Skeletal muscle cell (primary cell): Measurements from ENCODE around the gene NPM1.
A peak's percentile ranks its signal among the peaks of the same experiment; 100 is the strongest.
"Not testable (repeated sequence)": the region's sequence is repeated elsewhere in the genome, so short reads cannot be mapped to it uniquely, and the experiment has no call there.

Experiments used
- DNase-seq: peaks from one replicate; pipeline ENCODE4 v3.0.0-alpha.2; 2010; ENCODE audit warnings: low read depth
- H3K4me3 ChIP-seq: 2 replicates; pipeline ENCODE4 v1.5.1; 2011; ENCODE audit warnings: low read depth, mild to moderate bottlenecking, control low read depth, low read length, moderate library complexity

Gene NPM1

GRCh38 chr5:171387345-171387969 lies at the start of gene NPM1:
TSS of gene NPM1 (plus strand) at chr5:171387849. CDS start at chr5:171387949, 100 bp downstream.
- peak within 1 kb of the TSS; percentile 70 for H3K4me3 ChIP-seq
- peak; percentile 98 for DNase-seq

- no peak overlapping the region for H3K4me3 ChIP-seq
- DNase-seq, result no peak
Measured at GRCh38 chr5:171340042-171340441, 47.6 kb upstream of the NPM1 start.

- no peak overlapping the region for H3K4me3 ChIP-seq
- no peak for DNase-seq
Measured at GRCh38 chr5:171340491-171340890, 47.2 kb upstream of the NPM1 start.

DNA sequence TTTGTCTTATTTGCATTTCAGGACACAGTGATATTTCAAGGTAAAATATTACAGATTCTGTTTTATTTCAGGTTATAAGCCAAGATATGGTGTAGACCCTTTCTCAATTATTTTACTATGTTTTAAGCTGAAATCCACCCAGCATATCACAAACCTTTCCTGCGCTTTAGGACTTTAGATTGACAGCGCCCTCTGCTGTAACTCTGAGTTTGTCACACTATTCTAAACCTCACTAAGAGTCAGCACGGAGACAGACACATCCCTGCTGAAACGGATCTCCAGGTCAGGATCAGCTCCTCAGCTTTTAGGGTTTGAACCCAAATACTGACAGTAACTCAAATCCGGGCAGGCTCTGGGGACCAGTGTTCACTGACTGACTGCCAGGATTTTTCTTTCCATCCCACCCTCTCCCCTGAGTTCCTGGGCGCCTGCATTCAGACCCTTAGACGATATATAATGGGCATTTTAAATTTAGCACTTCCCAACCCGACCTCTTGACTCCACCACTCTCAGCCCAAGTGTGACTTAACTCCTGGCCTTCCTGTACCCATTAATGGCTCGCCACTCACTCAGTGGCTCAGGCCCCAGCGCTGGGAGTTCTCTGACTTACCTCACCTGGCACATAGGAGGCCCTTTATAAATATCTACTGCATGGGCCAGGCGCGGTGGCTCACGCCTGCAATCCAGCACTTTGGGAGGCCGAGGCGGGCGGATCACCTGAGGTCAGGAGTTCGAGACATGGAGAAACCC lies 45.1 kb upstream of the NPM1 start:
- no peak overlapping the region for H3K4me3 ChIP-seq
- peak; percentile 13 for DNase-seq

GRCh38 chr5:171344936-171345608 lies 42.6 kb upstream of the NPM1 start:
- no peak overlapping the region for H3K4me3 ChIP-seq
- DNase-seq, result no peak

DNA sequence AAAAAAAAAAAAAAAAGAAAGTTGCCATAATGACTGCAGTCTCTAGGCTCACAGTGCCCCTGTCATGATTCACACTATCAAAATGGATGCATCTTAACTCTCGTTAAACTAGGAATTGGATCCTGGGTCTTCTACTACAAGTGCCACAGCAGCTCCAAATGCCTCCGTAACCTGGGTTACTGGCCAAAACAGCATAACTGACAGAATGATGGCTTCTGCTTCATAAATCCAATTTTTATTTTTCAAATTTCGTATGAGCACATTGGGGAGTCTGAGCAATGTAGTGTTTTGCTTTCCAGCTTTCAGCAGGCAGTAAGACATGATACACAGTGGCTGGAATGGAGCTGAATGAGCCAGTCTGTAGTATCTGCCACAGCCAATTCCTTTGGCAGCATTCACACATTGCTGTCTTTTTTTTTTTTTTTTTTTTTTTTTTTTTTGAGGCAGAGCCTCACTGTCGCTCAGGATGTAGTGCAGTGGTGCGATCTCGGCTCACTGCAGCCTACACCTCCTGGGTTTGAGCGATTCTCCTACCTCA lies 36.0 kb upstream of the NPM1 start:
- DNase-seq, result no peak

DNA sequence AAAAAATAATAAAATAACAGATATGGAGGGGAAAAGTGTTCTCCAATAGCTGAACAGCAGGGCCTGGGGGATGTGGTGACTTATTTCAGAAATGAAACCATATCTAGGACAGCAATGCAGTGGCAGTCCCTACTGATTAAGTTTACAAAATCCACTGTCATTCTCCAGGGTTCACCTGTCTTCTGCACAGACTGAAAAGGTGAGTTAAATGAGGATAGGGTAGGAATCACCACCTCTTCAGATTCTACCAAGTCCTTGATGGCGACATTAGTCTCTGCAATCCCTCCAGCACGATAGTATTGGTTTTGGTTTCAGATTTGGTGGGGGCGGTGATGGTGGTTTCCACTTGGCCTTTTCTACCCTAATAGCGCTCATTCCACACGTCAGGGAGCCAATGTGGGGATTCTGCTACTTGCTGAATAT lies 32.3 kb upstream of the NPM1 start:
- no peak overlapping the region for H3K4me3 ChIP-seq
- DNase-seq, result no peak

More for the DNA sequence above, 36.0 kb upstream of the NPM1 start:
- H3K4me3 ChIP-seq, result no peak overlapping the region

- H3K4me3 ChIP-seq, result no peak overlapping the region
- DNase-seq, result no peak
Measured at GRCh38 chr5:171357843-171358242, 29.8 kb upstream of the NPM1 start.

DNA sequence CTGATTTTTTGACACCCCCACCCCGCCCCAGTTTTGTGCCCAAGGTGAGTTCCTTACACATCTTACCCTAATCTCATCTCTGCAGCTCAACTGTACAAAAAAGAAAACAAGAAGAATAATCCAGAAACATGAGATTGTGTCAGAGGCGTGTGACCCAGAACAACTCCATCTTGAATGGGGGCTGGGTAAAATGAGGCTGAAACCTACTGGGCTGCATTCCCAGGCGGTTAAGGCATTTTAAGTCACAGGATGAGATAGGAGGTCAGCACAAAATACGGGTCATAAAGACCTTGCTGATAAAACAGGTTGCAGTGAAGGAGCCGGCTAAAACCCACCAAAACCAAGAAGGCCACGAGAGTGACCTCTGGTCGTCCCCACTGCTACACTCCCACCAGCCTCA lies 26.5 kb upstream of the NPM1 start:
- not testable (repeated sequence) for DNase-seq, H3K4me3 ChIP-seq

GRCh38 chr5:171363249-171363648 lies 24.4 kb upstream of the NPM1 start:
- not testable (repeated sequence) for DNase-seq, H3K4me3 ChIP-seq

DNA sequence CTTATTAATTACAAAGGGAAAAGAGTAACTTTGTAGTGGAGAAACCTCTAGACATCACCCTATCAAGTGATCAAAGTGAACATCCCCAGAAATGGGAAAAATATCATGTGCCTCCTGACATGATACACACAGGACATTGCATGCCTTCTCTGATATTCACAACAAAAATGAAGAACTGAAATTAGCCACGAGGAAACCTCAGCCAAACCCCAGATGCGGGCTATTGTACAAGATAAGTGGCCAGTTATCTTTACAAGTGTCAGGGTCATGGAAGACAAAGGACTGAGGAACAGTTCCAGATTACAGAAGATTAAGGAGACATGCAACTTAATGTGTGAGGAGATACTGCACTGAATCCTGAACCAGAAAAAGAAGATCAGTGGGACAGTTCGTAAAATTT lies 23.8 kb upstream of the NPM1 start:
- no peak for DNase-seq
- no peak overlapping the region for H3K4me3 ChIP-seq

- no peak overlapping the region for H3K4me3 ChIP-seq
- no peak for DNase-seq
Measured at GRCh38 chr5:171365351-171365750, 22.3 kb upstream of the NPM1 start.

DNA sequence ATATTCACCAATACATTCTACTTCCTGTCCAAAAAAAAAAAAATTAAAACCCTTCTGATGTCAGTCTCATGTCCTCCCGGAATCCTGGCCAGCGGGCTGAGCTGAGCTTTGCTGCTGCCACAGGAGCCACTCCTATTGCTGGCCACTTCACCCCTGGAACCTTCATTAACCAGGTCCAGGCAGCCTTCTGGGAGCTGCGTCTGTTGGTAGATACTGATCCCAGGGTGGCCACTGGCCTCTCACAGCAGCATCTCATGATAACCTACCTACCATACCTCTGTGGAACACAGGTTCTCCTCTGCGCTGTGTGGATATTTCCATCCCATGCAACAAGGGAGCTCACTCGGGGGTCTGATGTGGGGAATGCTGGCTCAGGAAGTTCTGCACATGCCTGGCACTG lies 21.0 kb upstream of the NPM1 start:
- no peak for DNase-seq
- no peak overlapping the region for H3K4me3 ChIP-seq

GRCh38 chr5:171367424-171368370 lies 20.0 kb upstream of the NPM1 start:
- DNase-seq, result no peak
- no peak overlapping the region for H3K4me3 ChIP-seq

DNA sequence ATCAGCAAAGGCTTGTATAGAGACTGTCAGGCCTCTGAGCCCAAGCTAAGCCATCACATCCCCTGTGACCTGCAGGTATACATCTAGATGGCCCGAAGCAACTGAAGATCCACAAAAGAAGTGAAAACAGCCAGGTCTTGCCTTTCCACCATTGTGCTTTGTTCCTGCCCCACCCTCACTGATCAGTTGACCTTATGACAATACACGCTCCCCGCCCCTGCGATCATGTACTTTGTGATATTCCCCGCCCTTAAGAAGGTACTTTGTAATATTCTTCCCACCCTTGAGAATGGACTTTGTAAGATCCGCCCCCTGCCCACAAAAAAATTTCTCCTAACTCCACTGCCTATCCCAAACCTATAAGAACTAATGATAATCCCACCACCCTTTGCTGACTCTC lies 18.6 kb upstream of the NPM1 start:
- no peak for DNase-seq
- no peak overlapping the region for H3K4me3 ChIP-seq

DNA sequence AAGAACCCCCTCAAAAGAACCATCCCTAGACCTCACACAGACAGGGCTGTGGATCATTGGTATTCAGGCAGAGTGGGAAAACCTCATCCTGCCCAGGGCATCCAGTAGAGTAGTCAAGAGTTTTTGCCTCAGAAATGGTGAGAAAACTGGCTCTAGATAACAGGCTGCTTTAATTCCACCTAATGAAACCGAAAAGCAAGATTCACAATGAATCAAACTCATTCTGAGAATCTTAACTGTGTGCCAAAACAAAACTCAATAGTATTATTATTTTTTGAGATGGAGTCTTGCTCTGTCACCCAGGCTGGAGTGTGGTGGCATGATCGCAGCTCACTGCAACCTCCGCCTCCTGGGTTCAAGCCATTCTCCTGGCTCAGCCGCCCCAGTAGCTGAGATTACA lies 17.8 kb upstream of the NPM1 start:
- H3K4me3 ChIP-seq, result no peak overlapping the region
- no peak for DNase-seq

DNA sequence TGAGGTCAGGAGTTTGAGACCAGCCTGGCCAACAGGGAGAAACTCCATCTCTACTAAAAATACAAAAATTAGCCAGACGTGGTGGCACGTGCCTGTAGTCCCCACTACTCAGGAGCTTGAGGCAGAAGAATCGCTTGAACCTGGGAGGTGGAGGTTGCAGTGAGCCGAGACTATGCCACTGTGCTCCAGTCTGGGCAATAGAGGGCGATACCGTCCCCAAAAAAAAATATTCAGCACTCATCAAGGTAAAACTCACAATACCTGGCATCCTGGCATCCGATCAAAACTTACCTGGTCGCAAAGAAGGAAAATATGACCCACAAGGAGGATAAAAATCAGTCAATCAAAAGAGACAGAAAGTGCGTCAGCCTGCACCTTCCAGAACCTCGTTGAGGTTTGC lies 16.8 kb upstream of the NPM1 start:
- DNase-seq, H3K4me3 ChIP-seq: not testable (repeated sequence)

DNA sequence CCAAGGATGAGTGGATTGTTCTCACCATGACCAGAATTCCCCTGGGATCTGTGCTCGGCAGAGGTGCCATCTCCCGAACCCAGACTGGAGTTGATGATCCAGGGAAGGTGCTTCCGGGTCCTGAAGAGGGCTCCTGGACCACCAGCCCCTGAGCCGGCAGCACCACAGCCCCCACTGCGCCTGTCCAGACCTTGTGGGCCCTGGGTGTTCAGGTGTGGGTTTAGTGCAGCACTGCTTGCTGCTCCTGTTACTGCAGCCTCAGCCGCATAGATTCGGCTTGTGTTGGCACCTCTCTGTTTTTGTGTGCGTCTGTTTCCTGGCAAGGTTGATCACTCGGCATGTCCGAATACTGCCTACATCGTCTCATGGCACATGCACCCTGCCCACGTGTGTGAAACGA lies 16.3 kb upstream of the NPM1 start:
- no peak overlapping the region for H3K4me3 ChIP-seq
- no peak for DNase-seq

DNA sequence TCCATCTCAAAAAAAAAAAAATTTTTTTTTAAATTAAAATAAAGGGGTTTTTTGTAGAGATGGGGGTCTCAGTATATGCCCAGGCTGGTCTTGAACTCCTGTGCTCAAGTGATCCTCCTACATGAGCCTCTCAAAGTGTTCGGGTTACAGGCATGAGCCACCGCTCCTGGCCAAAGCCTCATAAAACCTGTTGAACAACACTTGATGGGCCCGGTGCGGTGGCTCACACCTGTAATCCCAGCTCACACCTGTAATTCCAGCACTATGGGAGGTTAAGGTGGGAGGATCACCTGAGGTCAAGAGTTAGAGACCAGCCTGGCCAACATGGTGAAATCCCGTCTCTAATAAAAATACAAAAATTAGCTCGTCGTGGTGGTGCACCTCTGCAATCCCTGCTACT lies 7.7 kb upstream of the NPM1 start:
- DNase-seq, result no peak
- H3K4me3 ChIP-seq, result no peak overlapping the region
